H7 (cell line): ENCODE measurements around the gene CEP290. TPM values are rescaled to one million over a fixed set of nuclear protein-coding genes. Genes with fewer than 3 reads are reported as not detected.
"Not testable (repeated sequence)": the region's sequence is repeated elsewhere in the genome, so short reads cannot be mapped to it uniquely, and the experiment has no call there.

ENCODE experiments used
- DNase-seq: peaks from one replicate; pipeline ENCODE4 v3.0.0; 2012
- H3K27me3 ChIP-seq: 2 replicates; pipeline ENCODE4 v1.6.0; 2011; ENCODE audit warnings: mild to moderate bottlenecking, low read length; ENCODE audit not compliant: control insufficient read depth, insufficient read depth
- H3K36me3 ChIP-seq: replicated peaks from 2 replicates; pipeline ENCODE4 v1.5.1; 2011; ENCODE audit warnings: low read length; ENCODE audit not compliant: control insufficient read depth, insufficient read depth
- H3K4me3 ChIP-seq: 2 replicates; pipeline ENCODE4 v1.5.1; 2011; ENCODE audit warnings: low read depth, mild to moderate bottlenecking, control low read depth, low read length, moderate library complexity; ENCODE audit not compliant: insufficient read depth
- total RNA-seq: library from RNA; depleted of rRNA; stranded (reverse); fragments of >200 nt; shearing (Covaris generic); gene quantifications from 2 replicates; pipeline ENCODE4 v1.2.3, GENCODE V29; 2014

Gene CEP290
- total RNA-seq, 1 experiment from 2014 or later = 2.9 TPM

DNA sequence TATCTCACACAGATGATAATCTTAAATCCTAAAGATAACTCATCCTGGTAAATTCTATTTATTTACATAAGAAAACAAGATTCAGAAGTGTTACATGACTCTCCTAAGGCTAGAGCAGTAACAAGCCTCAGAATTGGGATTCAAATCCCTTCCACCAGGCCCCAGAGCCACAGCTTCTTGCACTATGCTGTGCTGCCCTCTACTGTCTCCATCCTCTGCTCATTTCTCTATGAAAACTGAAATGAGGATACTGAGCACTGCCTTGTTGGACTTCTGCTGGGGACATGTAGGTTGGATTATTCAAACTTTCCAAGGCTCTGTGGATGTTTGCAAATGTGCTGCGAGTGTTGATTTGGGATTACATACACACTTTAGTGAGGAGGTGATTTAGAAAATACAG, 89.2 kb downstream of the CEP290 start:
- Histone ChIP-seq H3K27me3 (no peaks in the 10 kb centered on the region), H3K36me3 (peaks cover 1% of the 10 kb centered on the region; the same call in 1 of the 2 replicates), H3K4me3 (no peak overlapping the region)
- no peak for DNase-seq

DNA sequence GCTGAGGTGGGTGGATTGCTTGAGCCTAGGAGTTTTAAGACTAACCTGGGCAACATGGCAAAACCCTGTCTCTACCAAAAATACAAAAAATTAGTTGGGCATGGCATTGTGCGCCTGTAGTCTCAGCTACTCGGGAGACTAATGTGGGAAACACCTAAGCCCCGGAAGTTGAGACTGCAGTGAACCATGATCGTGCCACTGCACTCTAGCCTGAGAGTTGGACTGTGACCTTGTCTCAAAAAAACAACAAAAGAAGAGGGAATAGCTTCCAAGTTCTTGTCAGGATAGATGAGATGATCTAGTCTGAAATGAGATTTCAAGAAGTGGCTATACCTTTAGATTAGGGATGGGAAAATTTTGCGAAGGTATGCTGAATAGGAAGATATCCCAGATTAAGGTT, 97.9 kb downstream of the CEP290 start:
- Histone ChIP-seq H3K4me3 (no peak overlapping the region), H3K27me3 (no peaks in the 10 kb centered on the region), H3K36me3 (peaks cover 16% of the 10 kb centered on the region)
- no peak for DNase-seq

DNA sequence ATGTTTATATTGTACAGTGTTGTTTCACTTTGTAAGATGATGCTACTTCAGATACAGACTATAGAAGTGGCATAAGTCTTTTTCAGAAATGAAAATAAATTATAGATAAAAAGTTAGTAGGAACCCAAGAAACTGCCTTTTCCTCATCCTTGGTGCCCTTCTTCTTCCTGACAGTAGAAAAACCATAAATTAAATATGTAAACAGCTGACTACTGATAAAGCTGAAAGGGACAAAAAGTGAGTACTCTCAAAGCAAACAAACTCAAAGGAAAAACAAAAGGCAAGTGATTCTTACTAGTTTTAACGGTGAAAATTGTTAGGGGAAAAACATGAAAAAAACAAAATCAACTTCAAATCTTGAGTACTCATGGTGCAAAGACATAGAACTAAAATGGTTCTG, 104.1 kb downstream of the CEP290 start:
- H3K36me3 ChIP-seq = no peaks in the 10 kb centered on the region
- no peak for DNase-seq
- H3K4me3 ChIP-seq = no peak overlapping the region
- H3K27me3 ChIP-seq = no peaks in the 10 kb centered on the region

DNA sequence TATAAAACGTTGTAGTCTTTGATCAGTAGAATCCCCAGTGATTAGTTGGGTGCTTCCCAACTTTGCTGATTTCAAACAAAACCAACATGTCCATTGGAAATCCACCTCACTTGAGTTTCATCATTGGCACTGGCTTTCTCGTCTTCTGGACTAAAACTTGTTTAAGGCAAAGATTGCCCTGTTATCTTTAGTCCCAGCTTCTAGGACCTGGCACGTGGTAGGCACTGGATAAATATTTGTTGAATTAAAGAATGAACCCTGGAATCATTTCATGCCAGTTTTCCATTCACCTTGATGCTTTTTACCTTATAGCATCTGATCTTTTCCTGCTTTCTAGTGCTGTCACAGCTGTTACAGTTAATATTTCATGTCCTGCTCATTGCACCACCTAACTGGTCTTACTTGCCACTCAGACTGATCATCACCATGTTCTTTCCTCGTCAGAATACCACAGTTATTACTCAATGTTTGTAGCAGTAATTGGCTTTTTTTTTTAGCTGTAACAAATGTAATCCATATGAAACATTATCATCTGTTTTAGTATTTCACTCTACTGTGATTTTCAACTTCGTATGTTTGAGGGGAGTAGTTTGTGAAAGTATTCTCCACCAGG, 105.4 kb downstream of the CEP290 start:
- Histone ChIP-seq H3K4me3 (peak overlapping the region; percentile 86; the same call in 1 of the 2 replicates), H3K36me3 (no peaks in the 10 kb centered on the region), H3K27me3 (no peaks in the 10 kb centered on the region)
- no peak for DNase-seq

DNA sequence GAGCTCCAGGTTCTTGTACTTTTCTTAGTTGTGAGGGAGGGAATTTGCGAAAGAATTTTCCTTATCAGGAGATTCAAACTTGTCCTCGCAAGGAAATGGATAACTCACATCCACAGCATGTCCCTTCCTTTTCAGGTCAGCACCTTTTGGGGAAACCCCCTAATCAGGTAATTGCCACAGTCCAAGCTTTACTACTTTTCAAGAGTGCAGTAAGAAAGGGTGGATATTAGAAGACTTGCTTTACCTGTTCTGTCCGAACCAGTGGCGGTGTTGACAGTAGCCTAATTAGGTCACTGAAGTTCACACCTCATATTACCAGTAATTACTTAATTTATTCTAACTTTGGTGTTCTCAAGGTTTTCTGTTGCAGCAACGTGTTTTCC, 106.0 kb downstream of the CEP290 start:
- Histone ChIP-seq H3K36me3 (no peaks in the 10 kb centered on the region), H3K27me3 (no peaks in the 10 kb centered on the region), H3K4me3 (peak overlapping the region; percentile 86)
- DNase-seq = peak; percentile 7

DNA sequence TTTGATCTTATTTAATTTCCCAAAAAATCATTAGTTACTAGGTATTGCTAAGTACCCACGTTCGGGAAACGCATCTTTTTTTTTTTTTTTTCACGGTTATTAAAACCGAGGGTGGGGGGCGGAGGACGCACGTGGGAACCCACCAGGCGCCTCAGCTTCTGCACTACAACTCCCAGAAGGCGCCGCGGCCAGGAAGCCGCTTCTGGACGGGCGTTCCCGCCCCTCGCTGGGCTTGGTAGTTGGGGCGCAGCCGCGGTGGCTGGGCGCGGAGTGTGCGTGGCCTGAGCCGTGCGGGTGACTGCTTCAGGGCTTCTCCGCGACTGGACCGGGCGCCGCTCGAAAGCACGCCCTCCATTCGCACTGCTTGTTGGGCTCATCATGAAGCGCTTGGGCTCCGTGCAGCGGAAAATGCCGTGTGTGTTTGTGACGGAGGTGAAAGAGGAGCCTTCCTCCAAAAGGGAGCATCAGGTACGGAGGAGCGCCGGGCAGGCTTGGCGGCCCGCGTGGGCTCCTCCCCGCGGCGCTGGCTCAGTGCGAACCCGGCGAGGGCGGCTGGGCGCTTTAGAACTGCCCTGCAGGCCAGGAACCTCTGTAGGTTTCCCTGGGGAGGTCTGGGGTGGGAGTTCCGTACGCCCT, 106.5 kb downstream of the CEP290 start:
- Histone ChIP-seq H3K4me3 (peak overlapping the region; percentile 86), H3K36me3 (no peaks in the 10 kb centered on the region), H3K27me3 (no peaks in the 10 kb centered on the region)
- peak; percentile 83 for DNase-seq

DNA sequence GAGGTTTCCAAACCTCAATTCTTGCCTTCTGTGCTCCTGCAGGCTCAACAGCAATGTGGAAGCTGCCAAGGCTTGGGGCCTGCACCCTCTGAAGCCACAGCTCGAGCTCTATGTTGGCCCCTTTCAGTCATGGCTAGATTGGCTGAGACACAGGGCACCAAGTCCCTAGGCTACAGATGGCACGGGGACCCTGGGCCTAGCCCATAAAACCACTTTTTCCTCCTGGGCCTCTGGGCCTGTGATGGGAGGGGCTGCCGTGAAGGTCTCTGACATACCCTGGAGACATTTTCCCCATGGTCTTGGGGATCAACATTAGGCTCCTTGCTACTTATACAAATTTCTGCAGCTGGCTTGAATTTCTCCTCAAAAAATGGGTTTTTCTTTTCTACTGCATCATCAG, 110.7 kb downstream of the CEP290 start:
- H3K36me3 ChIP-seq, H3K4me3 ChIP-seq, DNase-seq, H3K27me3 ChIP-seq: not testable (repeated sequence)

DNA sequence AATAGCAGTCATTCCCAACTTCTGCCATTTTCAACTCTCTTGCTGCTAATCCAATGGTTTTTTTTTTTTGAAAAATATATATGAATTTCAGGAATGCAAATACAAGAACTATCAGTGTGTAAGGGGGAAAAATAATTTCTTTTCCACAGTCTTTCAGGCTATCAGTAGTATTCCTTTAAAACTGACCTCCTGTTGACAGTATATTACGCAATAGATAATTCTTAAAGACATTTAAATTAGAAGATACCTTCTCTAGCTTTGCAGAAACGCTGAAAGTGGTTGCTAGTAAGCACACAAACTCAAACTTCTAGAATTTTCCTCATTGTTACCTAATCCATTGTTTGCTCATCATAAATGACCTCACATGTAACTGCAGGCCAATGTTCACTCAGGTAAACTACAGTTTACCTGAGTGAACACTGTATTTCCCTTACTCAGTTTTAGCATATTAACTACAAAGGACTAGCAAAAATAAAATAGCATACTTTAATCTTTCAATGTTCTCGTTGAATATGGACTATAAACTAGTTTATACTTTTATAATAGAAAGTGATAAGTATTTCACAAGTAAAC, 112.7 kb downstream of the CEP290 start, which contains the start of gene C12orf50:
Gene C12orf50, minus strand, starts transcription at position 309 of the 573 bp plus-strand sequence. CDS start 2,439 bp downstream, outside the sequence.
- H3K4me3 ChIP-seq = no peak within 1 kb of the TSS
- H3K36me3 ChIP-seq = no peaks in the 10 kb centered on the region
- H3K27me3 ChIP-seq = no peaks in the 10 kb centered on the region
- DNase-seq = no peak

DNA sequence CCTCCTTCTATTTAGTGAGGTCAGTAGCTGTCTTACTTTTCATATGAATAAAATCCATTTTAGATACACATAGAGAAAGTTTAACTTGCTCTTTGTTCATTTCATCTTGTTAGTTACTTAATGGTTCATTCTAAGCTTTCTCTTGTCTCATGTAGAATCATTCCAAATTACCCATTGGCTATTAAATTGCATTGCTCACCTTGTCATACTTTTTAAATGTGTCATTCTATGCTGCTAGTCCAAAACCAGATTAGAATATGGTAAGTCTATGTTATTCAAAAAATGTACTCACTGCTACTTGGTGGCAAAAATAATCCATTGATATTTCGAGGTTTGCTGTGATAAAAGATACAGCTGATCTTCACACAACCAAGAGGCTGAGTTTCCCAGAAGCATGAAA, 115.7 kb downstream of the CEP290 start:
- DNase-seq = no peak
- H3K27me3 ChIP-seq = no peaks in the 10 kb centered on the region
- no peak overlapping the region for H3K4me3 ChIP-seq
- H3K36me3 ChIP-seq = no peaks in the 10 kb centered on the region

DNA sequence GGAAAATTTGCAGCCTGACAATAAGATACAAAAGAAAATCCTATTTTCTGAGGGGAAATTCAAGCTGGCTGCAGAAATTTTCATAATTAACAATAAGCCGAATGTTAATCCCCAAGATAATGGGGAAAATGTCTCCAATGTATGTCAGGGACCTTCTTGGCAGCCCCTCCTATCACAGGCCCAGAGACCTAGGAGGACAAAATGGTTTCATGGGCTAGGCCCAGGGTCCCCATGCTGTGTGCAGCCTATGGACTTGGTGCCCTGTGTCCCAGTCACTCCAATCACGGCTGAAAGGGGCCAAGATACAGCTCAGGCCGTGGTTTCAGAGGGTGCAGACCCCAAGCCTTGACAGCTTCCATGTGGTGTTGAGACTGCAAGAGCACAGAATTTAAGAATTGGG, 123.9 kb downstream of the CEP290 start:
- no peak for DNase-seq
- Histone ChIP-seq H3K36me3 (no peaks in the 10 kb centered on the region), H3K27me3 (no peaks in the 10 kb centered on the region), H3K4me3 (no peak overlapping the region)

DNA sequence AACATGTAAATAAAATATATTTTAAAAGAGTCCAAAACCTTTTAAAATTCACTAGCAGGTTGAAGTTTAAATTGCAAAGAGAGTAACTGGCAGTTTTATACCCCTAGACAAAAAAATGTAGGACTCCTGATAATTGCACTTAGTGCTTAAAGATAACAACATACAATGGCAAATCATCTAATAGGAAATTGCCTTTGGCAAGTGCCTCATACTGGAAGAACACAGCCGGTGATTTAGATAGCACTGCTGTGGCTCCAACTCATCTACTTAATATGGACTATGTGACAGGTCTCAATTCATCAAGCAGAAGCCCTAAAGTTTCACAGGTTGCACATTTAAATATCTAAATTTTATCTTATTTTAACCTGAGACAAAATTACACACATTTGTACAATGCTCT, 126.1 kb downstream of the CEP290 start:
- no peak for DNase-seq
- Histone ChIP-seq H3K4me3 (no peak overlapping the region), H3K36me3 (no peaks in the 10 kb centered on the region), H3K27me3 (no peaks in the 10 kb centered on the region)

DNA sequence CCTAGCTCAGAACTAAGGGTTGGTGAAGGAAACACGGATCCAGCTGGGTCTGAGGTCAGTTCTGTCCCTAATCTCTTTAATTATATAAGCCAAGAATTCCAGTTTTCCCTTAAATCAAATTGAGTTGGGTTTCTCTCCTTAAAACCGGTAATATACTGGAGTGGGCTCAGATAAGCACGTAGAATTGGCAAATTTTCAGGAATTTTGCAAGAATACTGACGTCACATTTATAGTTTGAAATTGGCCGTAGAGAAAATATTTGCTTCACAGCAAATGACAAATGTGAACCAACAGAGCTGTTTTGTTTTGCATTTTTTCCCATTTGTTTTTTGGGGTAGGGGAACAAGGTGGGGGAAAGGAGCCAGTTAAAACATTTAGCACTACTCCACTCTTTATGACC, 130.1 kb downstream of the CEP290 start:
- no peak for DNase-seq

DNA sequence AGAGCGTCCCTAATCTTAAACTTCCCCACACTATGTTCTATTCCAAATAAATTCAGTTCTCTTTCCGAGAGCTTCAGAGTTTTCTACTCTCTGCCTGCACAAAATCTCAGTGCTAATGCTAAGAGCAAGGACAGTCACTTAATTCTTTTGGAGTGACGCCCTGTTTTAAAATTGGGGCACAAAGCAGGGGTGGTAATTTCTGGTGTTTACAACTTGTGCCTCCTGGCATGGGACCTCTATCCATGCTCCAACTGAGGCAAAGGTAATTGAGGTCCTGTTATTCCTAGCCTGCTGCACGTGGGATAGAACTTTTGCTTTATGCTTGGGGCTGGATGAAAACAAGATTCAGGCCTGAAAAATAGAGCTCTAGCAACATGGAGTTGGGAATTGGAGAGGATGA, 135.5 kb downstream of the CEP290 start:
- no peaks in the 10 kb centered on the region for H3K36me3 ChIP-seq
- H3K4me3 ChIP-seq = no peak overlapping the region
- H3K27me3 ChIP-seq = no peaks in the 10 kb centered on the region
- DNase-seq = no peak

More for the DNA sequence above, 130.1 kb downstream of the CEP290 start:
- Histone ChIP-seq H3K4me3 (no peak overlapping the region), H3K36me3 (no peaks in the 10 kb centered on the region), H3K27me3 (no peaks in the 10 kb centered on the region)

DNA sequence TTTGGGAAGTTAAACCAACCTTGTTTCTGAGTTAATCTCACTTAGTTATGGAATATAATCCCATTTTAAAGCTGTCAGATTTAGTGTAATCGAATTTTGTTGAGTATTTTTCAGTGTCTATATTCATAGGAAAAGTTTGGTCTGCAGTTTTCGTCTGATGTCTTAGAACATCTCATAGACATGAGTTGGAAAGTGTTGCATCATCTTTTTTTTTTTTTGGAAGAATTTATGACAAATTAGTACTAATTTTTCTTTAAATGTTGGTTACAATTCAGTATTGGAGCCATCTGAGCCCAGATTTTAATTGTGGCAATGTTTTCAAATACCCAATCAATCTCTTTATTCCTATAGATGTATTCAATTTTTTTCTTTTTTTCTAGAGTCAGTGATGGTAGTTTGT, 140.6 kb downstream of the CEP290 start:
- DNase-seq = no peak
- Histone ChIP-seq H3K36me3 (no peaks in the 10 kb centered on the region), H3K4me3 (no peak overlapping the region)

More for the DNA sequence above, 140.6 kb downstream of the CEP290 start:
- H3K27me3 ChIP-seq = no peaks in the 10 kb centered on the region
